ENCODE results near the gene SLC66A3.

Gene SLC66A3

DNA sequence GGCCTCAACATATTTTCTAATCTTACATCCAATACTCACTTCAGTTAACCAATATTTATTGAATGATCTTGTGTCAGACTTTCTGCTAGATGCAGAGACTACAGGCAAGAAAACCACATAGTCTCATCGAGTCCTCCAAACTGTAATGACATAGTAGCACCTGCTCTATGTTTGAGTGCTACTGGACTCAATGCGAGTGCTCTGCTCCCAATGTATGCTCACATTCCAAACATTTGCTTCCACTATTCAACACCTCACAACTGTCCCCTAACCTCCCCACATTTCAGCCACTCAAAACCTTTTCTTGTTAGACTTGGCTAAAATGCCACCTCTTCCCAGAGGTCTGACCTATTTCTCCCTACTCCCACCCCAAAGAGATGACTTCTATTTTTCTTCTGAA lies 65.2 kb downstream of the SLC66A3 start:
- no peak for DNase-seq

DNA sequence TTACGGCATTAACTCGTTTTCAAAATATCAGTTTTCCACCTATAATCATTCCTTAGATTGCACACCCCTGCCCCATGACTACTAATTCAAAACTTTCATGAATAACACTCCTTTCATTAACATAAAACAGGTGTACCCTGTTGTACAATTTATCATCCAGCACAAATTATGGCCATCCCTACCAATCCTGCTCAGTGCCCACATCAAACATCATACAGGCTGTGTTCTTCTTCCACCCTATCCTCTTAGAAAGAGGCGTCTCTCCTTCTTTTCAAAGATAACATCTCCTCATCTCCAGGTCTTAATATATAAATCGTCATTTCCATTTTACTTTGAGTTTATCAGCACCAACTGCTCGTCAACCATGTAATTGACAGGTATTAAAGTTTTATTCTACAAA lies 67.6 kb downstream of the SLC66A3 start:
- no peak for DNase-seq

DNA sequence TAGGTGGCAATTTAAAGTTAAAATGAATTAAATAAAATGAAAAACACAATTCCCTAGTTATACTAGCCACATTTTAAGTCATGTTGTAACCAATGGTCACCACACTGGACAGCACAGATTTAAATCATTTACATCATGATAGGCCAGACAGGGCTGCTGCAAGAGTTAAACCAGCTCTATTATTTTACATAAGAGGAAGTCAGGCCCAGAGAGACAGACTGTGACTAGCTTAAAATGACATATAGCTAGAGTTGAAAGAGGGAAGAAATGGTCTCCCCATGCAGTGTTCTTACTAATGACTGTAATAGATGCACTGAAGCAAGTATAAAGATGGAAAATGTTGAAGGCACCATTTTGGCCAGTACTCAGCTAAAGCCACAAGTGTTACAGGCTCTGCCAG lies 69.6 kb downstream of the SLC66A3 start:
- DNase-seq = no peak

DNA sequence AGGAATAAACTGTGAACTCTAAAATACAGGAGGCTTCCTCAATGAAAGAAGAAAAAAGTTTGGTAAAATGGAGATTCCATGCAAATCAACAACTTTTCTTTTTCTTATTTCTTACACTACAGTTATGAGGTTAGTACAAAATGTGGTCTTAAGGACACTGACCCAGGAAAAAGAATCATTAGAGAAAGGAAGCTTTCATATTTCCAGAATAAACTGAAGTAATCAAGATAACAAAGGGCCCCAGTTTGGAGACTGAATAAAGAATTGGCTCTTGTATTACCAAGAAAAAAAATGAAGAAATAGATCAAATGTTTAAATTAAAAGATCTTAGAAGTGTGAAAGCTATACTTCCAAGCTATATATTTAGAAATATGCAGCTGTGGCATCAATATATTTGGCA lies 72.3 kb downstream of the SLC66A3 start:
- DNase-seq = no peak
